Urothelium cell line (cell line): ENCODE results near the gene DBNDD2.
A peak's percentile ranks its signal among the peaks of the same experiment; 100 is the strongest.

Experiments used
- DNase-seq: peaks from one replicate; pipeline ENCODE4 v3.0.0; 2011; ENCODE audit warnings: low spot score, mixed read lengths
- FAIRE-seq: peaks from 2 replicates; lab custom pipeline; 2011; peaks lifted over from hg19 to GRCh38; lab: Jason Lieb, UNC

Gene DBNDD2, protein sequence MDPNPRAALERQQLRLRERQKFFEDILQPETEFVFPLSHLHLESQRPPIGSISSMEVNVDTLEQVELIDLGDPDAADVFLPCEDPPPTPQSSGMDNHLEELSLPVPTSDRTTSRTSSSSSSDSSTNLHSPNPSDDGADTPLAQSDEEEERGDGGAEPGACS

DNA sequence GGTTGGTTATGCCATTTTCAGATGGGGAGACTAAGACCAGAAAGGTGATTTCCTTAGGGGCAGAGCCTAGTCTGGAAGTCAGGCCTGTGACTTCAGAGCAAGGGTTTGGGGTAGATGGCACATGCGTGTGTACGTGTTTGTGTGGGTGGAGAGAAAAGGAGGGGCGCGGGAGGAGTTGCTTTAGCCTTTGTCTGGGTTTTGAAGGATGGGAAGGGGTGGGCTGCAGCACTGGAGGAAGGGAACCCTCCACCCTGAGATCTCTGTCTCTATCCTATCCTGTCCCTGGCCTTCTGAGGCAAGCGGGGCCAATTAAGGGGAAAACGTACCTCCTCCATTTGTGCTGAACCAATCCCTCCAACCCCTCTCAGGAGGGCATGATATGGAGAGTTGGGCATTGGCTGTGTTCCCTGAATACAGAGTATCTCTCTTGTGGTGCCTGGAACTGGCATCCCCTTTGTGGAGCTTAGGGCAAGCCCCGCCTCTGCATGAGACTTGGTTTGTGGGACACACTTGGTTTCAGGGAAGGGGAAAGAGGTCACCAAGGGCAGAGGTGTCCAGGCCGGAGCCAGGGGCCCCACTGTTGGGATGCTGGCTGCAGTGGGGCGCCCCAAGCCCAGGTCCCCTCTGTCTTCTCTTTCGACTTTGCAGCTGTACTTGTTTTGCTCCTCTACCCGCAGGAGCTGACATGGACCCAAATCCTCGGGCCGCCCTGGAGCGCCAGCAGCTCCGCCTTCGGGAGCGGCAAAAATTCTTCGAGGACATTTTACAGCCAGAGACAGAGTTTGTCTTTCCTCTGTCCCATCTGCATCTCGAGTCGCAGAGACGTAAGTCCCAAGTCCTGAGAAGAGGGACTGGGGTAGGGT is at the start of gene DBNDD2:
Gene DBNDD2, plus strand, starts transcription at position 507 of the 863 bp plus-strand sequence. Its CDS starts 179 bp downstream, at position 686.
- DNase-seq (no peak), FAIRE-seq (no peak)

DNA sequence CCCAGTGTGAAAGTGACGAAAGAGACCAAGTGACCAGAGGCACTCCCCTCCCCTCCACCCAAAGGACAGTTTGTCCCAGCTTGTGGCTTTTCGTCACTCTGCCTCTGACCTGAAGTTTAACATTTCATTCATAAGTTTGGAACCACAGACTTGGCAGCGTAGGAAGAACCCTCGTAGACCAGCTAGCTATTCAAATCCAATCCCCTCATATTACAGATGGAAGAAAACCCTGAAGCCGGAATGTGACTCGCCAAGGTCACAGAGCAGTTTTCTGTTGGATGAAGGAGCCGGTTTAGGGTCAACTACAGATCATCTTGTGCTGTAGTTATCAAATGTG is 49.1 kb upstream of the DBNDD2 start:
- FAIRE-seq = no peak
- no peak for DNase-seq

DNA sequence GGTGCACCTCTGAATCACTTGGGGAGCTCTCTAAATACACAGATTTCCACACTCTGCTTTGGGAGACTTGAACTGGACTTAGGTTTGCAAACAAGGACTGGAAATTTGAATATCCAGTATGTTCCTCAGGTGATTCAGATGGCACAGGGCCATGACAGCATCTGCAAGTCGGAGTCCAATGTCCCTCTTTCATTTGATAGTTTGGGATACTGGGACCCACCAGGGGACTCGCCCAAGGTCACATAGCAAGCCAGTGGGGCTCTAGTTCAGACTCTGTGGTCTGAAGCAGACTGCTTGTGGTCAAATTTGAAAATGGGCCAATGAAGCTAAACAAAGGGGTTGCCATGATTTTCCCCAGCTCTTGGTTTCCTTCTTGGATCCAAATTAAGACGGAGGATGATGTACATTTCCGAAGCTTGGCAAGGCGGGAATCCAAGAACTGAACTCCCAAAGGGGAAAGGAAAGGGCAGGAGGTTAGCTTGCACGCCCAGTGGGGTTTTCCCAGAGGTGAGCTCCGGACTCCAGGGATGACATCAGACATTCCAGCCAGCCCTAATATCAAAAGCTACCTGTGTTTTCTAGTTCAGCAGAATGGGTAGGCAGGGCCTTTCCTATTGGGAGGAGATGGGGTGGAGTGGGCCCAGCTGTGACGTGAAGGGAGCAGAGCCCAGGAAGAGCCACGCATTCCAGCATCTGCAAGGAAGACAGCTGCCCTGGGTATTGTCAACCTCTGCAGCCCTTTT is 48.5 kb upstream of the DBNDD2 start:
- DNase-seq = peak; percentile 80
- no peak for FAIRE-seq

DNA sequence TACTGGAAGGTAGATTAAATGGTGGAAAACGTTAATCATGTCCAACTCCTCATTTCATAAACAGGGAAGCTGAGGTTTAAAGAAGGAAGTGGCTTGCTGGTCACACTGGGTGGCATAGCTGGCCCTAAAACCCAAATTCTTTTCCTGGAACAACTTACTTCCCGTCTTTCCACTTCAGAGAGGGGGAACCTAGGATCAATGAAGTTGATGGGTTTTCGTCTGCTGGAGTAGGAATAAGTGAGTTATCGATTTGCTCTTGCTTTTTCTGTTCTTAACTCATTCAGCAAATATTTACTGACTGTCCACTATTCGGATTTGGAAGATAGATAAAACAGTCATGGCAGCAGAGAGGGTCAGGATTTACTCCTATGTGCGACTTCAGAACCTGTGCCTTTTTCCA is 46.3 kb upstream of the DBNDD2 start:
- DNase-seq (no peak), FAIRE-seq (no peak)

DNA sequence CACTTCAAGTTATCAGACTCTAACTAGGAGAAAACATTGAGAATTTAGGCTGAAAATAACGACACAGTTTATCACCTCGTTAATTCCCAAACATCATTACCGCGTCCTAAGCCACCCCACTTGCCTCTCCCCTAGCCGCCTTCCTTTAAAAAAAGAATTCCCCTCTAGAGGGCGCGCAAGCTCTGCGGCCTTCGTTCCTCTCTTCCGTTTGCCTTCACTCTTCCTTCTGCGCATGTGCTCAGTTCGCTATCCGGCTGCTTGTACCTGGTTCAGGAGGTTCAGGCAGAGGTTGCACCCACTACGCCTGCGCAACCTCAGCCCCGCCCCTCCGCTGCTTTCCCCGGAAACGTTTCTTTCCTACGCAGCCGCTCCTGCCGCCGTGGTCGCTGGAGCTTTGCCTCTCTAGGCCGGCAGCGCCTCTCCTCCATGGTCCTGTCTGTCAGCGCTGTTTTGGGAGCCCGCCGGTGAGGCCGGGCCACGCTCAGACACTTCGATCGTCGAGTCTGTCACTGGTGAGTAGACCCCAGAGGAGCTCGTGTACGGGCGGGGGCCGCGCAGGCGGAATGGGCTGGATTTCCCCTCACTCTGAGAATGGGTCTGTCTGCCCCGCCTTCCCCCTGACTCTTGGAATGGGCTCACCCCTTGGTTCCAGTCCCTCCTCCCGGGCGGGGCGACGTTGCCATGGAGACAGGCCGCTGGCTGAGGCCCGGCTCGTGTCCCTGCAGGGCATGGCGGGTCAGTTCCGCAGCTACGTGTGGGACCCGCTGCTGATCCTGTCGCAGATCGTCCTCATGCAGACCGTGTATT is 45.1 kb upstream of the DBNDD2 start, which contains the start of gene SYS1:
Gene SYS1, plus strand, starts transcription at position 353 of the 807 bp plus-strand sequence. Its CDS starts 376 bp downstream, at position 729.
- peak; percentile 91 for FAIRE-seq
- peak; percentile 100 for DNase-seq

DNA sequence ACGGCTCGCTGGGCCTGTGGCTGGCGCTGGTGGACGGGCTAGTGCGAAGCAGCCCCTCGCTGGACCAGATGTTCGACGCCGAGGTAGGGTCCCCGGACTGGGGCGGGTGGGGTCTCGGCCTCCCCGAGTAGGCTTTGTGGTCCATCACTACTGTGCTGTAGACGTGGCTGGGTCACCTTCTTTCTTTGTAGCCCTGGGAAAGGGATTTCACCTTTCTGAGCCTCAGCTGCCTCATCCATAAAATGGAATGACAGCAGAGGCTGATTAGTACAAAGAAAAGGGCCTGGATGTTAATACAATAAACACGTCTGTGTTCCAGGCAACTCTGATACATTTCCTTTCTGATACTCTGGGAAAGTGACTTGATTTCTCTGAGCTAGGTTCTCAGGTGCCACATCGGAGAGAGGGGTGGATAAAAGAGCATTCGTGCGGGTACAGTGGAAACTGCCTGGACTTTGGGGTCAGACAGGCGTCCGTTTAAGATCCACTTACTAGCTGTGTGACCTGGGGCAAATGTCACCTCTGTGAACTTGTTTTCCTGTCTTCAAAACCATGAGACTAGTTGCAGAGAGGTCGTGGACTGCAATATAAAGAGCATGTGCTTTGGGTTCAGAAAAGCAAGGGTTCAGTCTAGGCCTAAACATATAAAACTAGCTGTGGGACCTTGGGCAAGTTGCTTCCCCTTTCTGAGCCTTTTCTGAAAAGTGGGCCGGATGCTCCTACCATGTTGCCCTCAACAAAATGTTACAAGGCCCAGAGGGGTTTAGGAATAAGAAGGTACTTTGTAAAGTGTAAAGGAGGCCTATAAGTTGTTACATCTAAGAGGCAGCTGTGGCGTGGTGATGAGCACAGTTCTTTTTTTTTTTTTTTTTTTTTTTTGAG is 44.2 kb upstream of the DBNDD2 start:
- DNase-seq (no peak), FAIRE-seq (no peak)

DNA sequence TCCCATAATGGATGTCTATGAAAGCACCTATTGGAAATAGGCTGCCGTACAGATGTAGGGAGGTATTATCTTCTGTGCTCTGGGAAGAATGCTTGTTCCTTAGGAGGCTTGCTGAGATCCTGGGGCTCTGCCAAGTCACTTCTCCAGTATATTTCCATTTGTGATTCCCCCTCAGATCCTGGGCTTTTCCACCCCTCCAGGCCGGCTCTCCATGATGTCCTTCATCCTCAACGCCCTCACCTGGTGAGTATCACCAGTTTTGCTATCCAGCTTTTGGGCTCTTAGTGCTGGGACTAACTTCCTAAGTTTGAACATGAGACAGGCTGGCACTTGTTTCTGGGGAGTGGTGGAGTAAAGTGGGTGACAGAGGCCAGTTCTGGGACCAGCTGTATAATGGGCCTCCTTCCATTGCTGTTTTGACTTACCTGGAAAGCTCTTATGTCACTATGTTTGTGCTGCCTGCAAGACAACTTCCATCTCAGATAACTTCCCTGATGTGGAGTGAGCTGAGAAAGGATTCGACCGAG is 42.6 kb upstream of the DBNDD2 start:
- no peak for FAIRE-seq
- no peak for DNase-seq

DNA sequence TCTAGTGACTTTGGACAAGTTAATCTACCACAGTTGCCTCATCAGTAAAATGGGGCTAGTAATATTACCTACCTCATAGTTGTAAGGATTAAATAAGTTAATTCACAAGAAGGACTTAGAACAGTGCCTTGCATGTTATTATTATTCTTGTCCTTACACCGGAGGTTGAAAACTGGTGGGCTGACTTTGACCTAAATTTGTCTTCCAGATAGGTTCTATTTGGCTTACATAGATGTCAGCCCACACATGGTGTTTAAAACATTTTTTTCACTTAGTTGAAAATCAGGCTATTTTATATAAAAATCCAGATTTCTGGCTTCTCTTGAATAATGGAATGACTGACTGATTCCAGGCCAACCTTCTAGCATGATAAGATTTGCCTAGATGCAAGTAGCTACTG is 41.9 kb upstream of the DBNDD2 start:
- no peak for DNase-seq

DNA sequence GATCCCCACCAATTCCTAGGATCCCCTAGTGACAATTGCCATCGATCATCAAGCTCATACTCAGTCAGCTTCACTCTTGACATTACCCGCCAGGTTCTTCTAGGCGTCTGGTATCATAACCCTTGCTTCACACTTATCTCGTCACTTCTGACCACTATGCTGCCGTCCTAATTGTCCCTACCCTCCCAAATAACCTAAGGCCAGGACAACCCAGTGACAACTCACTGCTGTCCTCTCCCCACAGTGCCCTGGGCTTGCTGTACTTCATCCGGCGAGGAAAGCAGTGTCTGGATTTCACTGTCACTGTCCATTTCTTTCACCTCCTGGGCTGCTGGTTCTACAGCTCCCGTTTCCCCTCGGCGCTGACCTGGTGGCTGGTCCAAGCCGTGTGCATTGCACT is 41.5 kb upstream of the DBNDD2 start:
- FAIRE-seq (no peak), DNase-seq (no peak)

More for the DNA sequence above, 41.9 kb upstream of the DBNDD2 start:
- FAIRE-seq = no peak

DNA sequence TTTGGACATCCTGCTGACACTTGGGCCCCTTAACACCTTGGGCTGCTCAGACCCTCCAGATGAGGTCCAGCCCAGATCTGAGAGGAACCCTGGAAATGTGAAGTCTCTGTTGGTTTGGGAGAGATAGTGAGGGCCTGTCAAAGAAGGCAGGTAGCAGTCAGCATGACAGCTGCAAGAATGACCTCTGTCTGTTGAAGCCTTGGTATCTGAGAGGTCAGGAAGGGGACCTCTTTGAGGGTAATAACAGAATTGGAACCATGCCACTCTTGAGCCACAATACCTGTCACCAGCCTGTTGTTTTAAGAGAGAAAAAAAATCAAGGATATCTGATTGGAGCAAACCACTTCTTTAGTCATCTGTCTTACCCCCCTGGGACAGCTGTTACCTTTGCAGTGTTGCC is 41.0 kb upstream of the DBNDD2 start:
- DNase-seq = no peak
- FAIRE-seq = no peak

DNA sequence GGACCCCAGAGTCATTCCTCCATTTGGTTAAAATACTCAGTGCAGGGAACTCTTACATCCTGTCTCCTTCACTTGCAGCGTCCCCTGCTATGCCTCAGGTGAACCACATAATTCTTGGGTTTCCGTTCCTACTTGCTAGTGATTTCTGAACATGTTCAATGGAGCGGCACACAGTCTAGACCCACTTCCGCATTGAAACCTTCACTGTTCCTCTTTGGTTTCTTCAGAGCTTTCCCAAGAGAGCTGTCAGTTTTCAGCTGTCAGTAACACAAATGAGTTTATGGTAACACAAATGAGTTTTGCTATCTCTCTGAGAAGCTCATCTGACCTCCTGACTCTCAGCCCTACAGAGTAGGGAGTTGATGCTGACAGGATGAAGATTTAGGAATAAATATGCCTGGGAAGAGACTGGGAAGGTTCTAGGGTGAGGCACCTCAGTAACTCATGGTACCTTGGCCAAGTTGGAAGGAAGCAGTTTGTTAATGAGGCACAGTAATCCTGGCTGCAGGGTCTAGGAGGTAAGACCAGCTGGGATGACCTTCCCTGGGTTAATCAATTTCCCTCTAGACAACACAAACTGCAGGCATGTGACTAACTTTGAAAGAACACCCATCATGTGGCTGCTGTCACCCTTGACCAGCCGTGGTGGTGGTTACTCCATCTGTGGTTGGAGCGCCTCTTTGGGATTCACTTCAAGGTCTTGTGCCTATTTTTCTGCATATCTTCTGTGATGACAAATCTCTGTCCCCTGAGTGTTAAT is 39.7 kb upstream of the DBNDD2 start:
- no peak for FAIRE-seq
- DNase-seq = no peak

DNA sequence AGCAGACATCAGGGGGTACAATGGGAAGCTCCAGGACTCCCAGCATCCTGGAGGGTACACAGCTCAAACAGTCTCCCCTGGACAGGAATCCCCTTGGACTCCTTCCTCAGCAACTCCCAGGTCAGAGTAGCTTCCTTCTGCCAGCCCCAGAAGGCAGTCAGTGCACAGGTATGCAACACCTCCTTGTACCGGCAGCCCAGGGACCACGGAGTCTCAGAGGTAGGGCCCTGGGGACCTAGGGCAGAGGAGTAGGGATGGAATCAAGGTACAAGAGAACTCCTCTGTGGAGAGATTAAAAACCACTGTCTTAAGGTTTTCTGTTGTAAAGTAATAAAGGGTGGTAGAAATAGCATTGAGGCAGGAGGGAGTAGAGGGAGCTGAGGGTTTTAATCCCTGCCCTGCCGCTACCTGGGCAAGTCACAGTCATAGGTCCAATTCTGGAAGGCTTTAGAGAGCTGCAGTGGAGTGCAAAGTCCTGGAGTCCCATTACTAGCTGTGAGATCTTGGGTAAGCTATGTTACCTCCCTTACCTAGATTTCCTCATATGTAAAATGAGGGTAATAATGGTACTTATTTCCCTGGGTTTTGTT is 37.4 kb upstream of the DBNDD2 start:
- FAIRE-seq (no peak), DNase-seq (no peak)

DNA sequence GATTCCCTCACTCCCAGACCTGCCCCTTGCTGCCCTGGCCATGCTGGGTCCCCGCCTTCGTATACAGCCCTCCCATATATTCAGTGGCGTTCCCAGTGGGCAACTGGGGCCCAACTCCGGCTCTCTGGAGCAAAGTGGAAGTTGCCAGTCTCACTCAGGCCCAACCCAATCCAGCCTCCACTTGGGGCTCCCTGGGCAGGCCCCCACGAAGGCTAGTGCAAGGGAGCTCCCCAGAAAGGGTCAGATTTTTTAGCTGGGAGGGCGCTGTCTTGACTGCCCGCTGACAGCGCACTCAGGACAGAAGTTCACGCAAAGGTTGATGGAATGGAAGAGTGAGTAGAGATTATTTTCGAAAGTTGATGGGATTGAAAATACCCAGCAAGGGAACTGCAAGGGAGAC is 35.8 kb upstream of the DBNDD2 start:
- FAIRE-seq (no peak), DNase-seq (no peak)

DNA sequence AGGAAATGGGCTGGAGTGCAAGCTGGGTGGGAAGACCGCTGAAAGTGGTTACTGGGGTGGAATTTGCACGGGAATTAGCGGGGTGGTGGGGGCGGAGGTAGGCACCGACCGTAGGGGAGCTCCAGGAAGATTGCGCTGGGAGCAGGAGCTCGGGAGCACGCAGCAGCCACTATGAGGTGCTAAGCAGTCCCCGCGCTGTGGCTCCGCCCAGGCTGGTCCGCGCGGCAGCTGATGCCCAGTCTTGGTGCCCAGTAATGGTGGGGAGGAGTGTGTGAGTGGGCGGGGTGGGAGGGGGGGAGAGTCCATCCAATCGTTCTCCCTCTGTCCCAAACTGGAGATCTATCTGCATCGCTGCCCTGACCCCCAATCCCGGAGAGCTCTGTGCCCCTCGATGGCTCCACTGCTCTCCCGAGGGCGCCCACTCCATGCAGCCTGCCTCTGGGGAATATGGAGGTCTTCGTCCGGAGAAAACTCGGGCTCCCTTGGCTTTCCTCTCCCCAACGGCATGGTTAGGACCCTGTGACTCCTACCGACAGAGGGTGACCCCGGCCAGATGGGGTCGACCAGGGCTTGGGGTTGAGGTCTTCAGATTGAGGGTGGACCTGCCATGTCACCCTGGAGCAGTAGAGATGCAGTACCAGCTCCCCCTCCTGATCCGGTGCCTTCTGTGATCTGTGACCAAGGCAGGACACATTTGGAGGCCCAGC is 35.3 kb upstream of the DBNDD2 start:
- FAIRE-seq = no peak

DNA sequence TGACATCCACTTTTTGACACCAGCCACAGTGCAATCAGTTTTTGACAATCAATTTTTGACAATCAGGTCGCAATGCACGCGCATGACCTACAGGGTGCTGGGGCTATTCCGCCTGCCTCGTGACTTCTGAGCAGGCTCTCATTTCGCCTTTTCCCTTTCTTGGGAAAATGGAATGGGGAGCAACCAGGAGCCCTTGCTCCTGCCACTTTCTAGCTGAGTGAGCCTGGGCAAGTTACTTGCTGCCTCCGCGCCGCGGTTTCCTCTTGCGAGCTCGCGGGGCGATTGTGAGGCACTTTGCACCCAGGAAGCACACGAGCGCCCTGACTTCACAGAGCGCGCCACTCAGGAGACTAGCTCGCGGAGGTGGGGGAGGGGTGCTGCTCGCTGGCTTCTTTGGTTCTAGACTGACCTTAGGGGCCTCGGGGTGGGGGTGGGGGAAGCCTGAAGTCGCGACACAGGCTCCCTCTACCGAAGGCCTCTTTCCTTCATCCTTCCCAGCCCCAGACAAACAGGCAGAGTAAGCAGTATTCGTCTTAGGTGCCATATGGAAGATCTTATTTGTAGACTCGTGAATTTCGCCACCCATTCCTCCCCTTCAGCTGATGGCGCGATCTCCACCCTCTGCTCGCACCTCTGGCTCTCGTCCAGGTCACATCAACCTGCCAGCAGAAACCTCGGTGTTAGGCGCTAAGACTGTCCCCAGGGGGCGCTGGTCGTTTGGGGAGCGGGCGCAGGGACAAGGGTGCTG is 34.6 kb upstream of the DBNDD2 start:
- FAIRE-seq = peak; percentile 46
- peak; percentile 91 for DNase-seq

More for the DNA sequence above, 35.3 kb upstream of the DBNDD2 start:
- DNase-seq = no peak

DNA sequence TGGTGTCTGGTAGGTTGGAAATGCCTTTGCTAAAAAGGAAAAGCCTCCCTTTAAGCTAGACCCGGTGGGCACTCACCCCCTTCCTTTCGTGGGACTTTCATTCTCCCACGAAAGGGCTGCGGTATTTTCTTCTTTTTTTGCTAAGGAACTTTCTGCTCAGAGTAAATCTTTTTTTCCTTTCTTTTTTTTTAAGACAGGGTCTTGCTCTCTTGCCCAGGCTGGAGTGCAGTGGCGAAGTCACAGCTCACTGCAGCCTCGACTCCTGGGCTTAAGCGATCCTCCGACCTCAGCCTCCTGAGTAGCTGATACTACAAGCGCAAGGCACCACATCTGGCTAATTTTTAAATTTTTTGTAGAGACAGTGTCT is 34.0 kb upstream of the DBNDD2 start:
- FAIRE-seq = no peak
- no peak for DNase-seq

DNA sequence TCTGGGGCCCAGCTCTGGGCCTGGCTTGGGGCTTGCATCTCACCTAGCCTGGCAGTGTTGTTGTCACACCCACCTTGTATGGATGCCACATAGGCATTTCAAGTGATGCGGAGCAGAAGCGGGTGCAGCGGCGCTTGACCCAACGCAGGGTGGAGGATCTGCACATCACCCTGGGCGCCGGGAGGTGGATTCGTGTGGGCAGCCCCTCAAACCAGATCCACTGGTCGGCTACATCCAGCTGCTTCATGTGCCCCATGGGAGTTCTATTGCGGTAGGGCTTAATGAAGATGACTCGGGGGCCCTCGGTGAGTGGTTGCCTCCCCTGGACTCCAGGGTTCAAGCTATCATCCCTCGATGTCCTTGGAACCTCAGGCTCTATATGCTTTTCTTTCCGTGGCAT is 33.1 kb upstream of the DBNDD2 start:
- DNase-seq (no peak), FAIRE-seq (no peak)
